ENCODE measurements around the gene SUN2.

DNA sequence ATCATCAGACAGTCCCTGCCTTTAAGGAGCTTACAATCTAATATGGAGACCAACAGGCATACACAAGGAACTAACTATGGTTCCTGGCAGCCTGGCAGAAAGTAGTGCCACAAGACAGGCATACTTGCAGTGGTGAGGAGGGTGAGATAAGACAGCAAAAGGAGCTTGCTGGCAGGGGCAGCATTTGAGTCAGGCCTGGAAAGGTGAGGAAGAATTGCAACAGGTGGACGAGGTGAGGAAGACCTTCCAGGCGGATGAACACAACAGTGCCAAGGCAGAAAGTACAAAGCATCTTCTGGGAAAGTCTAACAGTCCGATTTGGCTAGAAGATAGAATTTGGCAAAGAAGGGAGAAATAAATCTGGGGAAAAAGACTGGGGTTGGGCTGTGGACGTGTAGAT, 33.8 kb upstream of the SUN2 start:
- TF ChIP-seq, protein P1, sequence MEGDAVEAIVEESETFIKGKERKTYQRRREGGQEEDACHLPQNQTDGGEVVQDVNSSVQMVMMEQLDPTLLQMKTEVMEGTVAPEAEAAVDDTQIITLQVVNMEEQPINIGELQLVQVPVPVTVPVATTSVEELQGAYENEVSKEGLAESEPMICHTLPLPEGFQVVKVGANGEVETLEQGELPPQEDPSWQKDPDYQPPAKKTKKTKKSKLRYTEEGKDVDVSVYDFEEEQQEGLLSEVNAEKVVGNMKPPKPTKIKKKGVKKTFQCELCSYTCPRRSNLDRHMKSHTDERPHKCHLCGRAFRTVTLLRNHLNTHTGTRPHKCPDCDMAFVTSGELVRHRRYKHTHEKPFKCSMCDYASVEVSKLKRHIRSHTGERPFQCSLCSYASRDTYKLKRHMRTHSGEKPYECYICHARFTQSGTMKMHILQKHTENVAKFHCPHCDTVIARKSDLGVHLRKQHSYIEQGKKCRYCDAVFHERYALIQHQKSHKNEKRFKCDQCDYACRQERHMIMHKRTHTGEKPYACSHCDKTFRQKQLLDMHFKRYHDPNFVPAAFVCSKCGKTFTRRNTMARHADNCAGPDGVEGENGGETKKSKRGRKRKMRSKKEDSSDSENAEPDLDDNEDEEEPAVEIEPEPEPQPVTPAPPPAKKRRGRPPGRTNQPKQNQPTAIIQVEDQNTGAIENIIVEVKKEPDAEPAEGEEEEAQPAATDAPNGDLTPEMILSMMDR (IDR thresholded peaks at IDR 0.05): no peak
- TF ChIP-seq EP300 (IDR thresholded peaks at IDR 0.05) (no peak), POLR2A (IDR thresholded peaks at IDR 0.05) (no peak)
